Right lung (tissue), 5 donors: ENCODE data around the gene TMEM245. TPM values are rescaled to one million over a fixed set of nuclear protein-coding genes. Genes with fewer than 3 reads are reported as not detected.
"Not testable (repeated sequence)": the region's sequence is repeated elsewhere in the genome, so short reads cannot be mapped to it uniquely, and the experiment has no call there.

Experiments used
- DNase-seq, 2 donors: peaks; one replicate each; pipeline ENCODE4 v3.0.0-alpha.2; 2013
- polyA plus RNA-seq, 5 donors: library from polyadenylated mRNA; unstranded; fragments of 120-200 nt; gene quantifications; one replicate each; pipeline versions ENCODE4 v1.2.1 to v1.2.3, GENCODE V29; 2013; ENCODE audit warnings: inconsistent platforms in 1 of 5, low replicate concordance in 1 of 5; ENCODE audit not compliant: insufficient read length in 5 of 5, insufficient read depth in 1 of 5

The TMEM245 gene
- polyA plus RNA-seq, 5 donors: 53.6 to 85.4 (median 78.5) TPM

DNA sequence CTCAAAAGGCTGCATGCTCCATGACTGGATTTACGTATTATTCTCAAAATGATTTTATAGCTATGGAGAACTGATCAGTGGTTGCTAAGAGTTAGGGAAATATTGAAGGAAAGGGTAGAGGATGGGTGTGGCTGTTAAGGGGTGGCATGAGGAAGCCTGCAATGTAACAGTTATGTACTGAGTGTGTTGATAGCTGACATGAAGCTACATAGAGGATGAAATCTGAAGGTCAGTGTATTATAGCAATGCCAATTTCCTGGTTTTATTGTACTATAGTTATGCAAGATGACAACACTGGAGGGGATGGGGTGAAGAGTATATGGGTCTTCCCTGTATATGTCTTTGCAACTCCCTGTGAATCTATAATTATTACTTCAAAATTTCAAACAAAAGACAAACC is 51.0 kb downstream of the TMEM245 start:
- DNase-seq: no peak

- no peak for DNase-seq
These were observed 54.6 kb downstream of the TMEM245 start for GRCh38 chr9:109064963-109065702.

DNA sequence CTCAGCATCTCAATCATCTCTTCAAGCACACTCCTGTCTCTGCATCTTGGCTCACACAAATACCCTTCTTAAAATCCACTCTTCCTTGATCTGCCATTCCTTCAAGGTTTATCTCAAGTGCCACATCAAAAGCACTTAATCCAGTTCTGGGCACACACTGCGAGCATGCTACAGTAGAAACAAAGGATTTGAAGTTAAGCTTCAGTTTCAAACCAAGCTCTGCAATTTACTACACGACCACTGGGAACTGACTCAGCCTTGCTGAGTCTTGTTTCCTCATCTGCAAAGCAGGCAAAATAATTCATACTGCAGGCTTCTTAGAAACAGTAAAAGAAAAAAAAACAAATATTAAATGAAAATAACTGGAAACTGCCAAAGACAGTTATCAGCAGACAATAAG is 56.0 kb downstream of the TMEM245 start:
- peak; percentile 25 to 34 for DNase-seq

GRCh38 chr9:109062543-109062942 is 57.2 kb downstream of the TMEM245 start:
- DNase-seq: no peak

DNA sequence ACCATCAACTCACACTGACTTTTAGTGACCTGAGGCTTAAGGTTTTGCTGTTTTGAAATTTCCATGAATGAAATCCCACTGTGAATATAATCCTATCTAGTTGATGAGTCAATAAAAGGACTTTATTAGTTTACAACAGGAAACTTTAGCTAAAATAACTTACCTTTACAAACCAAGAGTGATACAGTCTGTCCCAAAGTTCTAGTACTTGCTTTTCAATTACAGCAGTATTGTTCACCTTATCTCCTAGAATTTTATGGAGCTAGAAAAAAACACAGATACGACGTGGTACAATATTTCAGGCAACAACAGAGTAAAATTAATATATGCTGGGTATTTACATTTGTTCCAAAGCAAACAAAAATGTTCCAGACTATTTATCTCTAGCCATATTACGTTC is 59.6 kb downstream of the TMEM245 start:
- DNase-seq: no peak

DNA sequence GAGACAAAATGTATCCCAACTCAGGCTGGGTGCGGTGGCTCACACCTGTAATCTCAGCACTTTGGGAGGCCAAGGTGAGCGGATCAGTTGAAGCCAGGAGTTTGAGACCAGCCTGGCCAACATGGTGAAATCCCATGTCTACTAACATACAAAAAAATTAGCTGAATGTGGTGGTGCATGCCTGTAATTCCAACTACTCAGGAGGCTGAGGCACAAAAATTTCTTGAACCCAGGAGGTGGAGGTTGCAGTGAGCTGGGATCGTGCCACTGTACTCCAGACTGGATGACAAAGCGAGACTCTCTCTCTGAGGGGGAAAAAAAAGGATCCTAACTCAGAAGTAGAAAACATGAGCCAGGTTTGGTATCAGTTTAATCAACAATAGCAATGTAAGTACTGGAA is 66.6 kb downstream of the TMEM245 start:
- DNase-seq: not testable (repeated sequence)

- DNase-seq: no peak
These were observed 67.3 kb downstream of the TMEM245 start for GRCh38 chr9:109052416-109052815.

- DNase-seq: no peak
These were observed 68.0 kb downstream of the TMEM245 start for GRCh38 chr9:109051733-109052132.

DNA sequence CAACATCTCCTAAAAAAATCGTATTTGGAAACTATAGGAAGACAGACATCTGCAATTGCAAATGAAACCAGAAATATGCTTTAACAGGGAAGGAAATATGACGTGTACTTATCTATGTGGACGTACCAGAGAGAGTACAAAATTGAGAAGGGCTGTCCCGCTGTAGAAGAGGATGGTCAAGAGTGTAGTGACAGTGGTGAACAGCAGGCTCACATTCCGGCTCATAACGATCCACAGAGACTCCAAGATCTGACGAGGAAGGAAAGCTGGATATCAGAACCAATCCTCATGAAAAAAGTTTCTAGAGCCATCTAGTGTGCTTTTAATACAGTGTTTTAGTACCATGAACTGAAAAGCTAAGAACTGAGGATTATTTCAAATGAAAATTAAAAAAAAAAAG is 69.3 kb downstream of the TMEM245 start:
- DNase-seq: no peak

- no peak for DNase-seq
These were observed 70.9 kb downstream of the TMEM245 start for GRCh38 chr9:109048822-109049221.

GRCh38 chr9:109047259-109047658 is 72.5 kb downstream of the TMEM245 start:
- DNase-seq: no peak

GRCh38 chr9:109046346-109046745 is 73.4 kb downstream of the TMEM245 start:
- DNase-seq: no peak

GRCh38 chr9:109043578-109043977 is 76.2 kb downstream of the TMEM245 start:
- no peak for DNase-seq

- DNase-seq: no peak
These were observed 79.2 kb downstream of the TMEM245 start for GRCh38 chr9:109040571-109040970.

DNA sequence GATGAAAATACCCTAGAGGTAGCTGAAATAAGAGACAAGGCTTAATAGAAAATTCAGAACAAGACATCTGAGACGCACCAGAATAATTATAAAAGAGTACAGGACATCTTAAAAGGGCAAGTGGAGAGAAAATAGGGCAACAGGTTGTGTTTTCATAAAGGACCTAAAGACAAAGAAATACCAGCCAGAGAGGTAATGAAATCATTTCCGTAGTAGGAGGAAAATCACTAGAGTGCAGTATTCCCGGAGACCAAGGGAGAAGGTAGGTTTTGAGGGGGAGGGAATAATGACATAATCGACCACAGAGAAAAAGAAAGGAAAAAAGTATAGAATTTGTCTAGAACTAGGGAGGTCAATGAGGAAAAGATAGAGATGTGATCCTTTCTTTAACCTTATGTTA is 80.2 kb downstream of the TMEM245 start:
- DNase-seq: no peak

DNA sequence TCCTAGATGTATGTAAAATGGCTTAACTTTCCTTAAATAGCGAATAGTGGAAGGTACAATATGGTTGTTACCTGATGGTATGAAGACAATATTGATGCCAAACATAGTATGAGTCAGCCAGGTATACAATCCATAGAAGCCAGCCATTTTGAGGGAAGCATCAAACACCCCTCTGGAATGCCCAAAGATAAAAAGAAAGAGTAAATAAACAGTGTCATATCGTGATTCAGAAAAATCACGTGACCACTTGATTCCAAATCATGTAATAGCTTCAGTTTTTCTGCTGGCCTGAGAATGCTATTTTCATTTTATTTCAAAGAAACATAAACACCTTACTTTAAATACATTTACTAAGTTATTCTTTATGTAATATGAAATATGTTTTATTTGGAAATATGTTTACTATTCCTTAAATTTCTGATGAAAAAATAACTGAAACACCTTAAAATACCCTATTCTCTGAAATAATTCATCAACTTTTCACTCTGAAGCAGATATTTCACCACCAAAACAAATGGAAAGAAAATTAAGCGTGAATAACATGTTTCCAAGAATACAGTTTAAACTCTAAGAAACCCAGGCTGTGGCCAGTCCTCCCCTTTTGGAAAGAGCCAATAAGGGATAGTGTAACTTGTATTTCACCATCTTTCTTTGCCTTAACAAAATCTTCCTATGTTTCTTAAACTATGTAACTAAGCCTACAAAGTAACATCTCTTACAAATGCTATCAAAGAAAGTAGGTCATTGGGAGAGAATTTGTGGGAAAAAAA is 81.6 kb downstream of the TMEM245 start:
- no peak for DNase-seq

- no peak for DNase-seq
These were observed 82.7 kb downstream of the TMEM245 start for GRCh38 chr9:109036744-109037680.

GRCh38 chr9:109035684-109036423 is 83.9 kb downstream of the TMEM245 start:
- DNase-seq: no peak

DNA sequence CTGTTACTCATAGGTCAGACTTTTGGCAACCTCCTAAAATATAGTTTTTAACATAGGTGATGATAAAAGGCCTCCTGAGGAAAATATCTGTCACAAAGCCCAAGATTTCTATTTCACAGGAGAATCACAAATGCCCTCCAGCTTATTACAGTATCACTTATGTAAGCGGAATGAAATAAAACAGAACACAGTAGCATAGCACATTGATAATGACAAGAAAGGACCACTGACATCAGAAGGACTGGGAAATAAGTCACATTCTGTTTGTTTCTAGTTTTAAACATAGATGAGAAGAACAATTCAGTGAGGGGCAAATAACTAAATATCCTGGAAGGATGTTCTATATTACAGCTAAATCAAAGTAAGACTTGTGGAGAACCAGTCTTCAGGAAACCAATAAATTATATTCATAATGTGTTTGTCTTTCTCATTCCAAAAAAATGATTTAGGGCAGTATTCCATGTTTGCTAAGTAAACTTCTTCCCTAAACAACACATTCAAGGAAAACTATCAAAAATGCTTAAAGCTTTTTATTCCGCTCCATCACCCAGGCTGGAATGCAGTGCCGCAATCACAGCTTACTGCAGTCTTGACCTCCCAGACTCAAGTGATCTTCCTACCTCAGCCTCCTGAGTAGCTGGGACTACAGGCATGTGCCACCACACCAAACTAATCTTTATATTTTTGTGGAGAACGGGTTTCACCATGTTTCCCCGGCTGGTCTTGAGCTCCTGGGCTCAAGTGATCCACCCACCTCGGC is 85.6 kb downstream of the TMEM245 start:
- DNase-seq: no peak

DNA sequence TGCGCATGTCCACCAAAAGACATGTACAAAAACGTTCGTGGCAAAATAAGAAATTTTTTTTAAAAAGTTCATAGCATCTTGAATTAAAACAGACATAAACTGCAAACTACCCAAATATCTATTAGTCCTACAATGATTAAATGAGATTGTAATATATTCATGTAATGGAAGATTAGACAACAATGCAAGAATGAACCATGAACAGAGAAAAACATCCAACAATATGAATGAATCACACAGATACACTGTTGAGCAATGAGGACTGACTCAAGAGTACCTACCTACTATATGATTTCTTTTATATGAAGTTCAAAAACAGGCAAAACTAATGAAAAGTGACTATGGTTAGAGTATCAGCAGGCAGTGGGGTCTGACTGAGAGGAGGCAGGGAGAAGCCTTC is 88.5 kb downstream of the TMEM245 start:
- DNase-seq: no peak

- DNase-seq: no peak
These were observed 89.3 kb downstream of the TMEM245 start for GRCh38 chr9:109030426-109030825.
